HPDE6-E6E7 (cell line): Measurements from ENCODE around the gene RHOJ.

Experiments
- DNase-seq: peaks from one replicate; pipeline ENCODE4 v3.0.0; 2011; ENCODE audit warnings: missing footprints; ENCODE audit errors: extremely low spot score

RHOJ gene

GRCh38 chr14:63205866-63206265 is 1.6 kb downstream of the RHOJ start:
- DNase-seq = no peak

GRCh38 chr14:63209160-63209559 is 4.9 kb downstream of the RHOJ start:
- no peak for DNase-seq

GRCh38 chr14:63210812-63211211 is 6.6 kb downstream of the RHOJ start:
- no peak for DNase-seq

- DNase-seq = no peak
Measured at GRCh38 chr14:63212209-63212608, 8.0 kb downstream of the RHOJ start.

- DNase-seq = no peak
Measured at GRCh38 chr14:63212776-63213500, 8.7 kb downstream of the RHOJ start.

- no peak for DNase-seq
Measured at GRCh38 chr14:63214417-63215196, 10.4 kb downstream of the RHOJ start.

GRCh38 chr14:63220526-63220925 is 16.3 kb downstream of the RHOJ start:
- DNase-seq = no peak

- no peak for DNase-seq
Measured at GRCh38 chr14:63223596-63223995, 19.4 kb downstream of the RHOJ start.

GRCh38 chr14:63224196-63224595 is 20.0 kb downstream of the RHOJ start:
- no peak for DNase-seq

GRCh38 chr14:63228217-63228616 is 24.0 kb downstream of the RHOJ start:
- DNase-seq = no peak

- no peak for DNase-seq
Measured at GRCh38 chr14:63229330-63230059, 25.3 kb downstream of the RHOJ start.

GRCh38 chr14:63231766-63232165 is 27.5 kb downstream of the RHOJ start:
- DNase-seq = no peak

GRCh38 chr14:63237791-63238190 is 33.5 kb downstream of the RHOJ start:
- DNase-seq = no peak

GRCh38 chr14:63240221-63240620 is 36.0 kb downstream of the RHOJ start:
- DNase-seq = no peak

GRCh38 chr14:63241096-63241495 is 36.9 kb downstream of the RHOJ start:
- no peak for DNase-seq

- no peak for DNase-seq
Measured at GRCh38 chr14:63243646-63244045, 39.4 kb downstream of the RHOJ start.

GRCh38 chr14:63245893-63246292 is 41.6 kb downstream of the RHOJ start:
- no peak for DNase-seq

GRCh38 chr14:63248211-63248610 is 44.0 kb downstream of the RHOJ start:
- no peak for DNase-seq

- DNase-seq = no peak
Measured at GRCh38 chr14:63249092-63249491, 44.8 kb downstream of the RHOJ start.

GRCh38 chr14:63257299-63257698 is 53.1 kb downstream of the RHOJ start:
- no peak for DNase-seq

GRCh38 chr14:63262446-63262845 is 58.2 kb downstream of the RHOJ start:
- DNase-seq = no peak

GRCh38 chr14:63266106-63266505 is 61.9 kb downstream of the RHOJ start:
- DNase-seq = no peak

GRCh38 chr14:63267171-63267570 is 62.9 kb downstream of the RHOJ start:
- no peak for DNase-seq
